Nephron progenitor cell (in vitro differentiated cells): ENCODE results near the gene MAST4.

Experiments used
- DNase-seq: peaks from one replicate; pipeline ENCODE4 v3.0.0; 2021
- H3K27ac Mint-ChIP-seq: 2 replicates; pipeline ENCODE4 v1.8.0; 2021; ENCODE audit warnings: mild to moderate bottlenecking, moderate library complexity, mixed read lengths
- H3K27me3 Mint-ChIP-seq: 2 replicates; pipeline ENCODE4 v1.8.0; 2021; ENCODE audit warnings: mild to moderate bottlenecking, low read depth, mixed read lengths; ENCODE audit not compliant: poor library complexity
- H3K36me3 Mint-ChIP-seq: 2 replicates; pipeline ENCODE4 v1.8.0; 2021; ENCODE audit warnings: low read depth, mixed read lengths
- H3K4me1 Mint-ChIP-seq: 2 replicates; pipeline ENCODE4 v1.8.0; 2021; ENCODE audit warnings: mixed read lengths
- H3K4me3 Mint-ChIP-seq: 2 replicates; pipeline ENCODE4 v1.8.0; 2021; ENCODE audit warnings: mild to moderate bottlenecking, moderate library complexity, mixed read lengths
- H3K9me3 Mint-ChIP-seq: 2 replicates; pipeline ENCODE4 v1.8.0; 2021; ENCODE audit warnings: mild to moderate bottlenecking, moderate library complexity, mixed read lengths
- TF ChIP-seq, protein P1 (sequence below): fragments of 200-600 bp; sonication (generic); IDR thresholded peaks from 2 replicates; pipeline ENCODE4 v1.5.0; 2021; ENCODE audit warnings: antibody characterized with exemption

Gene MAST4

DNA sequence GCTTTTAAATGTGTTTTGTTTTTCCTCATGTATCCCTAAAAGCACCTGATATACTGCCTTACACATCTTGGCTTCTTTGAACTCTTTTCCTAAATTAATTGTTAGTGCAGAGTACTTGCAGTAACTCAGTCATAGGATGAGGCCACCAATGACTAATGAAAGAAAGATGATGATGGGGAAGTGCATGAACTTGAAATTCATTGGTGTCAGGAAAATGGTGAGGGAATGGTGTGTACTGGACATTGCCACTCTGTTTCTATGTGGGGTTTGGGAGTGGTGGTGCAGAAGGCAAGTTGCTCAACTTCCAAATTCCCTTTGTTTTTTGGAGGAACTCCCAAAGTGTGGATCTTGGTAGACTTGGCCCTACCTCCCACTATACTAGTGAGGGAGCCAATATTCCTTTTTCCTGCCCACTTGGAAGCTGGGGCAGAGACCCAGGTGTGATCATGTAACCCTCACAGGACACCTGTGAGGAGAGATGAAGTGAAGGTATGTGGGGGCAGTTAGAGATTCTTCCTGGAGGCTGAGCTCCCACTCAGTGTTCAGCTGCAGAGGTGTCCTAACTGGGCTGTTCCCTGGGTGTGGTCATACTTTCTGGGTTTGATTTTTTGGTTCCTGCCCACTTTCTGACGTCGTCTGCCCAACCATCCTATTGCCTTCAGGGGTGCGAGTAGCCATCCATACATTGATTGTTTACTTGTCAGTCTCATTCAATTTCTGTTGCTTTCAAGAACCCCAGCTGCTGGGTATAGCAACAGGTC, 298.5 kb downstream of the MAST4 start:
- H3K27ac Mint-ChIP-seq, result no peak overlapping the region
- H3K4me1 Mint-ChIP-seq, result peaks cover 64% of the 10 kb centered on the region
- no peaks in the 10 kb centered on the region for H3K36me3 Mint-ChIP-seq
- DNase-seq, result no peak
- H3K27me3 Mint-ChIP-seq, result no peaks in the 10 kb centered on the region
- H3K9me3 Mint-ChIP-seq, result no peaks in the 10 kb centered on the region
- no peak overlapping the region for H3K4me3 Mint-ChIP-seq
- TF ChIP-seq, protein P1, sequence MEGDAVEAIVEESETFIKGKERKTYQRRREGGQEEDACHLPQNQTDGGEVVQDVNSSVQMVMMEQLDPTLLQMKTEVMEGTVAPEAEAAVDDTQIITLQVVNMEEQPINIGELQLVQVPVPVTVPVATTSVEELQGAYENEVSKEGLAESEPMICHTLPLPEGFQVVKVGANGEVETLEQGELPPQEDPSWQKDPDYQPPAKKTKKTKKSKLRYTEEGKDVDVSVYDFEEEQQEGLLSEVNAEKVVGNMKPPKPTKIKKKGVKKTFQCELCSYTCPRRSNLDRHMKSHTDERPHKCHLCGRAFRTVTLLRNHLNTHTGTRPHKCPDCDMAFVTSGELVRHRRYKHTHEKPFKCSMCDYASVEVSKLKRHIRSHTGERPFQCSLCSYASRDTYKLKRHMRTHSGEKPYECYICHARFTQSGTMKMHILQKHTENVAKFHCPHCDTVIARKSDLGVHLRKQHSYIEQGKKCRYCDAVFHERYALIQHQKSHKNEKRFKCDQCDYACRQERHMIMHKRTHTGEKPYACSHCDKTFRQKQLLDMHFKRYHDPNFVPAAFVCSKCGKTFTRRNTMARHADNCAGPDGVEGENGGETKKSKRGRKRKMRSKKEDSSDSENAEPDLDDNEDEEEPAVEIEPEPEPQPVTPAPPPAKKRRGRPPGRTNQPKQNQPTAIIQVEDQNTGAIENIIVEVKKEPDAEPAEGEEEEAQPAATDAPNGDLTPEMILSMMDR, result no peak

DNA sequence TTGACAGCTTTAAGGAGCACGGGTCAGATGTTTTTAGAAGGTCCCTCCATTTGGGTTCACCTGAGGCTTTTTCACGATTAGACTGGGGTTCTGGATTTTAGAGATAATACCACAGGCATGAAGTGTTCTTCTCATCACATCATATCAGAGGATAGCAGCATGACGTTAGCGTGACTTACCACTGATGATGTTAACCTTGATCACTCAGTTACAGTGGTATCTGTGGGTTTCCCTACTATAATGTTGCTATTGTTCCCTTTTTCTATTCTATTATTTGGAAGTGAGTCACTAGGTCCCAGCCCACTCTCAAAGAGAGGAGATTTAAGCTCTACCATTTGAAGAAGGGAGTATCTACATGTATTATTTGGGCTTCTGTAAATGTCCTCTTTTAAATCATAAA, 300.0 kb downstream of the MAST4 start:
- H3K27me3 Mint-ChIP-seq, result no peaks in the 10 kb centered on the region

GRCh38 chr5:66897356-66897755, 301.2 kb downstream of the MAST4 start:
- Mint-ChIP-seq H3K9me3 (no peaks in the 10 kb centered on the region), H3K36me3 (no peaks in the 10 kb centered on the region), H3K27ac (no peak overlapping the region), H3K4me3 (no peak overlapping the region), H3K27me3 (no peaks in the 10 kb centered on the region), H3K4me1 (peaks cover 47% of the 10 kb centered on the region)
- TF ChIP-seq, protein P1, result no peak
- peak; percentile 6 for DNase-seq

More for the DNA sequence above, 300.0 kb downstream of the MAST4 start:
- TF ChIP-seq, protein P1, result no peak
- Mint-ChIP-seq H3K4me3 (no peak overlapping the region), H3K4me1 (peaks cover 52% of the 10 kb centered on the region), H3K9me3 (no peaks in the 10 kb centered on the region), H3K36me3 (no peaks in the 10 kb centered on the region), H3K27ac (no peak overlapping the region)
- no peak for DNase-seq

DNA sequence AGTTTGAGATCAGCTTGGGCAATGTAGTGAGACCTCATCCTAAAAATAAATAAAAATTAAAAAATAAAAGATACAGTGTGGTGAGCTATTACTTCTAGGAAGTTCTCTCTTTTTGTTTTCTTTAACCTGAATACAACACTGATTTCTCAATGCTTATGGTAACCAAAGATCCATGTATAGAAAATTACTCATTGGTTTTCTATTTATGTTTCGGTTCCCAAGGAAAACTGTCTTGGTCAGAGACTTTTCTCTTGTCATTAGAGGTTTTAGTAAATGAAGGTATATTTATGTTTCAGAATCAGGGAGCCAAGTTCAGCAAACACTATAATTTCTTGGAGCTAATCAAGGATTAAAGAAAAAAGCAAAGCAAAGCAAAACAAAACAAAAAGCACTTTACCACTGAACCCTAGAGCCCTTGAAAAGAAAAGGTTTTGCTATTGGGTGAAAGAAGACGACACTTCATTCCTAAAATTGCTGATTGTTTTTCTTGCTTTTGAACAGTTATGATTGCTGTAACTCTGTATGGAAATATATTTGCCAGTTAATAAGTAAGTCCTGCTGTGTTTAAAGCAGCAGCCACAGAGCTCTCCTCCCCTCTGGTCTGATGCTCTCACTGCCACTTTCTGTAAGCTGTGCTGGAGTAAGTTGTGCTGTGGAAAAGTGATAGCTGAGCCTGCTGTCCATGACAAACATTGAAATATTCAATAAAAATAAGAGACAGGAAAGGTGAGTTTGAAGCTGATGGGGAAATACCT, 302.2 kb downstream of the MAST4 start:
- Mint-ChIP-seq H3K27me3 (no peaks in the 10 kb centered on the region), H3K4me3 (no peak overlapping the region), H3K36me3 (no peaks in the 10 kb centered on the region), H3K27ac (no peak overlapping the region), H3K9me3 (no peaks in the 10 kb centered on the region), H3K4me1 (peaks cover 47% of the 10 kb centered on the region)
- TF ChIP-seq, protein P1, result no peak
- DNase-seq, result no peak

- Mint-ChIP-seq H3K4me3 (no peak overlapping the region), H3K9me3 (no peaks in the 10 kb centered on the region), H3K27me3 (peaks cover 8% of the 10 kb centered on the region), H3K36me3 (no peaks in the 10 kb centered on the region), H3K4me1 (peaks cover 53% of the 10 kb centered on the region), H3K27ac (no peak overlapping the region)
- TF ChIP-seq, protein P1, result no peak
- DNase-seq, result no peak
Measured at GRCh38 chr5:66903218-66903617, 307.0 kb downstream of the MAST4 start.
